HCT116 (cell line): ENCODE results near the gene AQP9. TPM values are rescaled to one million over a fixed set of nuclear protein-coding genes. Genes with fewer than 3 reads are reported as not detected.

Experiments
- ATAC-seq: fragments of 200-7000 bp; cut with Tn5 transposase; 2 replicates; pipeline ENCODE4 v1.9.1; 2020; ENCODE audit warnings: mild to moderate bottlenecking, moderate library complexity
- BruUV-seq: library from RNA; stranded (reverse); fragments of 400-500 nt; replicated peaks from 2 replicates; lab custom pipeline; 2021; lab: Mats Ljungman, UMichigan
- CTCF ChIA-PET: fragments of 300-600 bp; sonication (Branson Sonifier 250); formaldehyde crosslinking; loops from one replicate; lab custom pipeline; 2021; ENCODE audit warnings: antibody characterized with exemption; lab: Charles Lee
- POLR2A ChIA-PET: fragments of 300-600, 350-600 bp; sonication (Branson Sonifier 250); formaldehyde crosslinking; loops from one replicate; lab custom pipeline; 2021; ENCODE audit warnings: antibody characterized with exemption; lab: Charles Lee
- RAD21 ChIA-PET, 2 experiments: fragments of 300-600 bp; sonication (Branson Sonifier 250); formaldehyde crosslinking; loops; one replicate each; lab custom pipeline; 2023; ENCODE audit warnings: low total read pairs in 2 of 2; ENCODE audit not compliant: uncharacterized antibody in 2 of 2, unreplicated experiment in 2 of 2, low non-redundant PET in 1 of 2; lab: Charles Lee
- DNase-seq: peaks from one replicate; pipeline ENCODE4 v3.0.0-alpha.2; 2010; ENCODE audit warnings: low read depth, low spot score
- H2AFZ ChIP-seq: fragments of 200-600 bp; shearing (Covaris generic), sonication (generic); 2 replicates; pipeline ENCODE4 v1.6.1; 2017; ENCODE audit warnings: low read depth, mixed run types, mixed read lengths, antibody characterized with exemption, low read length; ENCODE audit not compliant: poor library complexity, severe bottlenecking
- H3K27ac ChIP-seq: 2 replicates; pipeline ENCODE4 v1.5.1; 2012; ENCODE audit warnings: low read depth, low read length
- H3K27me3 ChIP-seq: fragments of 200-600 bp; sonication (generic); 2 replicates; pipeline ENCODE4 v1.6.1; 2016; ENCODE audit warnings: mixed run types, low read length, mixed read lengths; ENCODE audit not compliant: insufficient read depth
- H3K36me3 ChIP-seq, 2 experiments: fragments of 200-500 bp in 1 of 2; fragments of 200-600 bp in 1 of 2; sonication (Bioruptor generic) in 1 of 2; sonication (generic) in 1 of 2; 2 replicates each; pipeline versions ENCODE4 v1.5.1 to v1.6.1; 2014 to 2016; ENCODE audit warnings: low read length in 2 of 2, inconsistent platforms in 1 of 2, mixed read lengths in 1 of 2, mixed run types in 1 of 2; ENCODE audit not compliant: insufficient read depth in 2 of 2, control insufficient read depth in 1 of 2
- H3K4me1 ChIP-seq, 2 experiments: fragments of 200-600 bp in 1 of 2; sonication (generic) in 1 of 2; 2 replicates each; pipeline versions ENCODE4 v1.5.1 to v1.6.1; 2012 to 2017; ENCODE audit warnings: low read length in 2 of 2, inconsistent platforms in 1 of 2, mild to moderate bottlenecking in 1 of 2, mixed read lengths in 1 of 2, mixed run types in 1 of 2, moderate library complexity in 1 of 2; ENCODE audit not compliant: insufficient read depth in 2 of 2, control insufficient read depth in 1 of 2
- H3K4me2 ChIP-seq: fragments of 200-600 bp; sonication (generic); 2 replicates; pipeline ENCODE4 v1.6.1; 2017; ENCODE audit warnings: mixed run types, low read length, mixed read lengths
- H3K4me3 ChIP-seq, 2 experiments: fragments of 200-600 bp in 1 of 2; sonication (generic) in 1 of 2; replicated peaks in 1 of 2; 2 replicates each; pipeline ENCODE4 v1.5.1; 2011 to 2016; ENCODE audit warnings: low read length in 2 of 2, control low read depth in 1 of 2, low read depth in 1 of 2, mild to moderate bottlenecking in 1 of 2, mixed read lengths in 1 of 2, mixed run types in 1 of 2
- H3K79me2 ChIP-seq: fragments of 200-600 bp; sonication (generic); 2 replicates; pipeline ENCODE4 v1.6.1; 2017; ENCODE audit warnings: mild to moderate bottlenecking, mixed run types, low read length, moderate library complexity, mixed read lengths; ENCODE audit not compliant: insufficient read depth
- H3K9ac ChIP-seq: fragments of 200-600 bp; sonication (generic); 2 replicates; pipeline ENCODE4 v1.6.1; 2016; ENCODE audit warnings: low read length, mixed read lengths
- H3K9me2 ChIP-seq: fragments of 200-600 bp; sonication (generic), shearing (Covaris generic); 2 replicates; pipeline ENCODE4 v1.6.1; 2017; ENCODE audit warnings: mixed run types, mild to moderate bottlenecking, moderate library complexity; ENCODE audit not compliant: insufficient read depth
- H3K9me3 ChIP-seq, 2 experiments: fragments of 200-500 bp in 1 of 2; fragments of 200-600 bp in 1 of 2; sonication (Bioruptor generic) in 1 of 2; sonication (generic) in 1 of 2; 2 replicates each; pipeline ENCODE4 v1.6.1; 2014 to 2017; ENCODE audit warnings: low read length in 2 of 2, mixed read lengths in 2 of 2, inconsistent platforms in 1 of 2, low read depth in 1 of 2, mild to moderate bottlenecking in 1 of 2, mixed run types in 1 of 2, moderate library complexity in 1 of 2; ENCODE audit not compliant: control insufficient read depth in 1 of 2, insufficient read depth in 1 of 2
- H4K20me1 ChIP-seq: fragments of 200-600 bp; sonication (generic), shearing (Covaris generic); 2 replicates; pipeline ENCODE4 v1.6.1; 2017; ENCODE audit warnings: mixed run types, mild to moderate bottlenecking, moderate library complexity; ENCODE audit not compliant: insufficient read depth
- CBX3 ChIP-seq: IDR thresholded peaks from 2 replicates; pipeline ENCODE4 v1.6.1; 2012; ENCODE audit warnings: low read depth
- CEBPB ChIP-seq: IDR thresholded peaks from 2 replicates; pipeline ENCODE4 v1.6.1; 2012; ENCODE audit warnings: low read depth
- EZH2 ChIP-seq: fragments of 200-600 bp; sonication (generic); IDR thresholded peaks from 2 replicates; pipeline ENCODE4 v1.6.1; 2017; ENCODE audit warnings: antibody characterized with exemption, mixed run types
- FOSL1 ChIP-seq: IDR thresholded peaks from 2 replicates; pipeline ENCODE4 v1.6.1; 2012; ENCODE audit warnings: low read depth
- POLR2A ChIP-seq: IDR thresholded peaks from 2 replicates; pipeline ENCODE4 v1.7.0; 2011; ENCODE audit warnings: borderline replicate concordance; ENCODE audit not compliant: insufficient read depth, insufficient read length; ENCODE audit errors: extremely low read depth
- SIN3A ChIP-seq: IDR thresholded peaks from 2 replicates; pipeline ENCODE4 v1.6.1; 2012; ENCODE audit warnings: low read depth
- SRF ChIP-seq: IDR thresholded peaks from 2 replicates; pipeline ENCODE4 v1.6.1; 2012; ENCODE audit warnings: low read depth
- TCF7L2 ChIP-seq: IDR thresholded peaks from 2 replicates; pipeline ENCODE4 v1.7.0; 2011; ENCODE audit warnings: borderline replicate concordance, inconsistent platforms; ENCODE audit not compliant: insufficient read depth, insufficient read length; ENCODE audit errors: extremely low read depth
- intact Hi-C: fragments of 100-400 bp; cut with micrococcal nuclease; formaldehyde crosslinking; loops from 2 replicates; pipeline ENCODE4 v1.10.0; 2022
- total RNA-seq: library from RNA; stranded (reverse); gene quantifications from one replicate; pipeline ENCODE4 v1.2.1, GENCODE V29; 2021; ENCODE audit not compliant: unreplicated experiment
- TF ChIP-seq, protein P1 (sequence below): IDR thresholded peaks from 2 replicates; pipeline ENCODE4 v1.6.1; 2012; ENCODE audit warnings: low read depth
- TF ChIP-seq, protein P2 (sequence below), 3 experiments: fragments of 200-600 bp in 1 of 3; sonication (generic) in 1 of 3; IDR thresholded peaks in 2 of 3; conservative IDR thresholded peaks in 1 of 3; 2 replicates each; pipeline ENCODE4 v1.5.1; 2012 to 2017; ENCODE audit warnings: low read depth in 2 of 3, low read length in 2 of 3, antibody characterized with exemption in 1 of 3, borderline replicate concordance in 1 of 3, control low read depth in 1 of 3, mild to moderate bottlenecking in 1 of 3, mixed read lengths in 1 of 3, mixed run types in 1 of 3, moderate library complexity in 1 of 3; ENCODE audit not compliant: insufficient read depth in 1 of 3

AQP9 gene
- total RNA-seq, 1 experiment from 2014 or later = 0.12 TPM

DNA sequence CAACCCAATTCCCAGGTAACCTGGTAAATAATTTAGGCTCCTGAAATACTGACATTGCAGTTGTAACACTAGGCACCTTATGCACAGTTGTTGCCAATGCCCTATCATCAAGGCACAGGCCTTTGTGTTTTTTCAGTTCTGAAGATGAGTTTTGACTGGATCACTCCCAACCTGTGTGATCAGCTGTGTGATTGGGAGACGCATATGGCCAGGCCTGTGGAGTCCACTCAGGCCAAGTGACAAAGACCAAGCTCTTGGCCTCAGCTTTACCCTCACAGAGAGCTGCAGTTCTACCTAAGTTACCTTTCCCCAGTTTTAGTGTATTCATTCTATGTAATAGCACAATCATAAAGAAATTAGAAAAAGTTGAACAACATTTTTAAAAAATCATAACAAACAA is 19.2 kb upstream of the AQP9 start:
- RAD21 ChIA-PET = no interaction called here

DNA sequence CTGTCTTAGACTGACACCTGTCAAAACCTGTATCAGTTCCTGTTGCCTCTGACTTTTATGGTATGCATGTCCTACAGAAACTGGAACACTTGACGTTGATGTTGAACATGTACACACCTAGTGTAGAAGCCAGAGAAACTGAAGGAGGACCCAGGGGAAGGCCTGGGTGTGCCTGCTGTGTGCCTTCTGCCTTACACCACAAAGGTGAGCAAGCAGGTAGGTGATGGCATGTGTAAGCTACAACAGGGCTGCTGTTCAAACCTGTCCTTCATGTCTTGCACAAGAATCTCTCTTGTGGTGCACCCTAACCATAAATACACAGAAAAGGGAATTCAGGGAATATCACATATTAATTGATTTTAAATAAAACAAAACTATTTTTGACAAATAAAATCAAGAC is 13.6 kb upstream of the AQP9 start:
- CTCF ChIA-PET = no interaction called here
- no peaks in the 10 kb centered on the region for H3K27me3 ChIP-seq
- ATAC-seq (no peak), DNase-seq (no peak)
- H3K4me1 ChIP-seq = no peaks in the 10 kb centered on the region
- H3K9me3 ChIP-seq = no peaks in the 10 kb centered on the region
- no peak overlapping the region for H2AFZ ChIP-seq
- intact Hi-C loops = no loop called here
- RAD21 ChIA-PET = no interaction called here
- no peaks in the 10 kb centered on the region for H3K36me3 ChIP-seq
- H3K9me2 ChIP-seq = no peaks in the 10 kb centered on the region
- no peak overlapping the region for H3K27ac ChIP-seq
- no peaks in the 10 kb centered on the region for H3K79me2 ChIP-seq
- no peak overlapping the region for H3K4me3 ChIP-seq
- no peak for TF ChIP-seq POLR2A
- TF ChIP-seq, protein P1, sequence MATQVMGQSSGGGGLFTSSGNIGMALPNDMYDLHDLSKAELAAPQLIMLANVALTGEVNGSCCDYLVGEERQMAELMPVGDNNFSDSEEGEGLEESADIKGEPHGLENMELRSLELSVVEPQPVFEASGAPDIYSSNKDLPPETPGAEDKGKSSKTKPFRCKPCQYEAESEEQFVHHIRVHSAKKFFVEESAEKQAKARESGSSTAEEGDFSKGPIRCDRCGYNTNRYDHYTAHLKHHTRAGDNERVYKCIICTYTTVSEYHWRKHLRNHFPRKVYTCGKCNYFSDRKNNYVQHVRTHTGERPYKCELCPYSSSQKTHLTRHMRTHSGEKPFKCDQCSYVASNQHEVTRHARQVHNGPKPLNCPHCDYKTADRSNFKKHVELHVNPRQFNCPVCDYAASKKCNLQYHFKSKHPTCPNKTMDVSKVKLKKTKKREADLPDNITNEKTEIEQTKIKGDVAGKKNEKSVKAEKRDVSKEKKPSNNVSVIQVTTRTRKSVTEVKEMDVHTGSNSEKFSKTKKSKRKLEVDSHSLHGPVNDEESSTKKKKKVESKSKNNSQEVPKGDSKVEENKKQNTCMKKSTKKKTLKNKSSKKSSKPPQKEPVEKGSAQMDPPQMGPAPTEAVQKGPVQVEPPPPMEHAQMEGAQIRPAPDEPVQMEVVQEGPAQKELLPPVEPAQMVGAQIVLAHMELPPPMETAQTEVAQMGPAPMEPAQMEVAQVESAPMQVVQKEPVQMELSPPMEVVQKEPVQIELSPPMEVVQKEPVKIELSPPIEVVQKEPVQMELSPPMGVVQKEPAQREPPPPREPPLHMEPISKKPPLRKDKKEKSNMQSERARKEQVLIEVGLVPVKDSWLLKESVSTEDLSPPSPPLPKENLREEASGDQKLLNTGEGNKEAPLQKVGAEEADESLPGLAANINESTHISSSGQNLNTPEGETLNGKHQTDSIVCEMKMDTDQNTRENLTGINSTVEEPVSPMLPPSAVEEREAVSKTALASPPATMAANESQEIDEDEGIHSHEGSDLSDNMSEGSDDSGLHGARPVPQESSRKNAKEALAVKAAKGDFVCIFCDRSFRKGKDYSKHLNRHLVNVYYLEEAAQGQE = no peak
- no TSS peak for BruUV-seq
- H3K9ac ChIP-seq = no peak overlapping the region
- H4K20me1 ChIP-seq = no peaks in the 10 kb centered on the region
- POLR2A ChIA-PET = no interaction called here
- H3K4me2 ChIP-seq = no peak overlapping the region

More for the DNA sequence above, 19.2 kb upstream of the AQP9 start:
- BruUV-seq = no TSS peak
- H3K9ac ChIP-seq = no peak overlapping the region
- H3K36me3 ChIP-seq = no peaks in the 10 kb centered on the region
- intact Hi-C loops = no loop called here
- ATAC-seq (no peak), DNase-seq (no peak)
- H2AFZ ChIP-seq = no peak overlapping the region
- POLR2A ChIA-PET = no interaction called here
- TF ChIP-seq CEBPB = no peak
- TF ChIP-seq FOSL1 = no peak
- TF ChIP-seq, protein P2, sequence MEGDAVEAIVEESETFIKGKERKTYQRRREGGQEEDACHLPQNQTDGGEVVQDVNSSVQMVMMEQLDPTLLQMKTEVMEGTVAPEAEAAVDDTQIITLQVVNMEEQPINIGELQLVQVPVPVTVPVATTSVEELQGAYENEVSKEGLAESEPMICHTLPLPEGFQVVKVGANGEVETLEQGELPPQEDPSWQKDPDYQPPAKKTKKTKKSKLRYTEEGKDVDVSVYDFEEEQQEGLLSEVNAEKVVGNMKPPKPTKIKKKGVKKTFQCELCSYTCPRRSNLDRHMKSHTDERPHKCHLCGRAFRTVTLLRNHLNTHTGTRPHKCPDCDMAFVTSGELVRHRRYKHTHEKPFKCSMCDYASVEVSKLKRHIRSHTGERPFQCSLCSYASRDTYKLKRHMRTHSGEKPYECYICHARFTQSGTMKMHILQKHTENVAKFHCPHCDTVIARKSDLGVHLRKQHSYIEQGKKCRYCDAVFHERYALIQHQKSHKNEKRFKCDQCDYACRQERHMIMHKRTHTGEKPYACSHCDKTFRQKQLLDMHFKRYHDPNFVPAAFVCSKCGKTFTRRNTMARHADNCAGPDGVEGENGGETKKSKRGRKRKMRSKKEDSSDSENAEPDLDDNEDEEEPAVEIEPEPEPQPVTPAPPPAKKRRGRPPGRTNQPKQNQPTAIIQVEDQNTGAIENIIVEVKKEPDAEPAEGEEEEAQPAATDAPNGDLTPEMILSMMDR (IDR thresholded peaks at IDR 0.05 in 2 of 3, conservative IDR thresholded peaks at IDR 0.05 in 1 of 3; ENCODE audit: borderline replicate concordance in 1 of 3, insufficient read depth in 1 of 3, low read depth in 2 of 3, low read length in 2 of 3) = no peak
- no peak for TF ChIP-seq CBX3
- no peak for TF ChIP-seq SIN3A
- TF ChIP-seq POLR2A = no peak
- no peak for TF ChIP-seq SRF
- TF ChIP-seq TCF7L2 = no peak
- no peak for TF ChIP-seq EZH2
- TF ChIP-seq, all 23 proteins: peak for 0
- no peaks in the 10 kb centered on the region for H3K4me1 ChIP-seq
- H3K27ac ChIP-seq = no peak overlapping the region
- H3K9me3 ChIP-seq = no peaks in the 10 kb centered on the region
- H3K4me3 ChIP-seq = no peak overlapping the region
- H3K79me2 ChIP-seq = no peaks in the 10 kb centered on the region
- no peak overlapping the region for H3K4me2 ChIP-seq
- H3K27me3 ChIP-seq = no peaks in the 10 kb centered on the region
- no peaks in the 10 kb centered on the region for H4K20me1 ChIP-seq
- H3K9me2 ChIP-seq = no peaks in the 10 kb centered on the region
- CTCF ChIA-PET = no interaction called here
